D721Med (cell line): ENCODE data around the gene KRTAP10-2.

Source experiments
- DNase-seq: peaks from one replicate; pipeline ENCODE4 v3.0.0; 2011; ENCODE audit warnings: low spot score; ENCODE audit not compliant: insufficient read length
- FAIRE-seq: peaks from 2 replicates; lab custom pipeline; 2011; peaks lifted over from hg19 to GRCh38; lab: Jason Lieb, UNC
- TF ChIP-seq, protein P1 (sequence below): IDR thresholded peaks from 2 replicates; pipeline ENCODE4 v1.5.1; 2012; ENCODE audit warnings: mild to moderate bottlenecking, control low read depth; ENCODE audit not compliant: insufficient read depth; ENCODE audit errors: missing control alignments

The KRTAP10-2 gene

GRCh38 chr21:44548922-44549321 lies 2.4 kb downstream of the KRTAP10-2 start:
- FAIRE-seq (no peak), DNase-seq (no peak)
- TF ChIP-seq, protein P1, sequence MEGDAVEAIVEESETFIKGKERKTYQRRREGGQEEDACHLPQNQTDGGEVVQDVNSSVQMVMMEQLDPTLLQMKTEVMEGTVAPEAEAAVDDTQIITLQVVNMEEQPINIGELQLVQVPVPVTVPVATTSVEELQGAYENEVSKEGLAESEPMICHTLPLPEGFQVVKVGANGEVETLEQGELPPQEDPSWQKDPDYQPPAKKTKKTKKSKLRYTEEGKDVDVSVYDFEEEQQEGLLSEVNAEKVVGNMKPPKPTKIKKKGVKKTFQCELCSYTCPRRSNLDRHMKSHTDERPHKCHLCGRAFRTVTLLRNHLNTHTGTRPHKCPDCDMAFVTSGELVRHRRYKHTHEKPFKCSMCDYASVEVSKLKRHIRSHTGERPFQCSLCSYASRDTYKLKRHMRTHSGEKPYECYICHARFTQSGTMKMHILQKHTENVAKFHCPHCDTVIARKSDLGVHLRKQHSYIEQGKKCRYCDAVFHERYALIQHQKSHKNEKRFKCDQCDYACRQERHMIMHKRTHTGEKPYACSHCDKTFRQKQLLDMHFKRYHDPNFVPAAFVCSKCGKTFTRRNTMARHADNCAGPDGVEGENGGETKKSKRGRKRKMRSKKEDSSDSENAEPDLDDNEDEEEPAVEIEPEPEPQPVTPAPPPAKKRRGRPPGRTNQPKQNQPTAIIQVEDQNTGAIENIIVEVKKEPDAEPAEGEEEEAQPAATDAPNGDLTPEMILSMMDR = no peak

DNA sequence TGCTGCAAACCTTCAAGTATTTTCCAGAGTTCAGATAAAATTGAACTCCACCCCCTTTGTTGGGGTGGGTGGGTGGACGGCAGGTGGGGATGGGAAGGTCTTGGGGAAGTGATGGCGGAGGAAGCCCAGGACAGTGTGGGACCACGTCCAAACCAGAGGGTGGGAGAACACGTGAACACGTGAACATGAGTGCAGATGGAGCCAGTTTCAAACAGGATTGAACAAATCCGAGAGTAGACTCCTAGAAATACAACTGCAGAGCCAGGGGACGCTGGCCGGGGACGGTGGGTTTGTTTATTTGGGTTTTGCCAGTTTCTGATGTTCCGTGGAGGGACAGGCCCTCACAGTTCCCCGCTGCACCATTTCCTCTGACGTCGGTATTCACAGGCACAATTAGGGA lies 2.9 kb downstream of the KRTAP10-2 start:
- DNase-seq (no peak), FAIRE-seq (no peak)
- TF ChIP-seq, protein P1 = no peak

- no peak for DNase-seq
- TF ChIP-seq, protein P1 = no peak
- FAIRE-seq = no peak
These were observed 3.5 kb downstream of the KRTAP10-2 start for GRCh38 chr21:44547656-44548331.

GRCh38 chr21:44544566-44544965 lies 6.7 kb downstream of the KRTAP10-2 start:
- DNase-seq (no peak), FAIRE-seq (no peak)
- TF ChIP-seq, protein P1 = no peak

DNA sequence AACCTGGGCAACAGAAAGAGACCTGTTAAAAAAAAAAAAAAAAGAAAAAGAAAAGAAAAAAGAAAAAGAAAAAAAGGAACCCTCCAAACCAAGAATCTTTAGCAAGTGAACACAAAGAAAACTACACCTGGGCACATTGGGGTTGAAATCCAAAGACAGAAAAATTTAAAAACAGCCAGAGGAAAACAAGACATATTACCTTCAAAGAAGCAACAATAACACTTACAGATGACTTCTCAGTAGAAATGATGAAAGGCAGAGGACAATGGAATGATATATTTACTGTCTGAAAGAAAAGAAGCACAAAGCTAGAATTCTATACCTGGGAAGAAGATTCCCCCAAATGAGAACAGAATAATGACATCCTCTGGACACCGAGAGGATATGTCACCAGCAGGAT lies 8.6 kb downstream of the KRTAP10-2 start:
- no peak for DNase-seq
- TF ChIP-seq, protein P1 = no peak
- no peak for FAIRE-seq

DNA sequence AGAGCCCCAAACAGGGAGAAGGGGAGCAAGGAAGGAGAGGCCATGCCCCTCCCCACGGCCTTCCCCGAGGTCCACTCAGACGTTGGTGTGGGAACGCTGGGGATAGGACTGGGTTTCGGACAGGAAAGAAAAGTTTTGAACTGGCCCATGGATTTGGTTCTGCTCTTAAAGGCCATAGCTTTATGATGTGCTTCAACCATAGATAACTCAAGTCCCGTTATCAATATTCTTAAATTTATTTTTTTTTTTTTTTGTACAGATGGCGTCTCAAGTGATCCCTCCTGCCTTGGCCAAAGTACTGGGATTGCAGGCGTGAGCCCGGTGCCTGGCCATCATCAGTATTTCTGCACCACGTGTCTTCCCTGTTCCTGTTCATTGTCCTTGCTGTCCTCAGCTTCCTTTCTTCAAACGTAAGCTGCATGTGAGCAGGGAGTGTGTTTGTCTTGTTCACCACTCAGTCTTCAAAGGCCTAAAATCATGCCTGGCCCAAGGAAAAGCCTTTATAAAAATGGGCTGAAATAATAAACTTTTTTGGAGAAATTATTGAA lies 10.5 kb downstream of the KRTAP10-2 start:
- no peak for FAIRE-seq
- TF ChIP-seq, protein P1 = no peak
- no peak for DNase-seq

- no peak for DNase-seq
- TF ChIP-seq, protein P1 = no peak
- FAIRE-seq = no peak
These were observed 11.2 kb downstream of the KRTAP10-2 start, which contains the start of gene KRTAP10-1 for GRCh38 chr21:44539991-44540666. Gene KRTAP10-1 (minus strand): TSS chr21:44540195. CDS start chr21:44540150, 45 bp downstream.
